HCT116 (cell line): ENCODE measurements around the gene STK36. TPM values are rescaled to one million over a fixed set of nuclear protein-coding genes. Genes with fewer than 3 reads are reported as not detected.
"Not testable (repeated sequence)": the region's sequence is repeated elsewhere in the genome, so short reads cannot be mapped to it uniquely, and the experiment has no call there.

ENCODE experiments used
- ATAC-seq: fragments of 200-7000 bp; cut with Tn5 transposase; 2 replicates; pipeline ENCODE4 v1.9.1; 2020; ENCODE audit warnings: mild to moderate bottlenecking, moderate library complexity
- BruUV-seq: library from RNA; stranded (reverse); fragments of 400-500 nt; replicated peaks from 2 replicates; lab custom pipeline; 2021; lab: Mats Ljungman, UMichigan
- CTCF ChIA-PET: fragments of 300-600 bp; sonication (Branson Sonifier 250); formaldehyde crosslinking; loops from one replicate; lab custom pipeline; 2021; ENCODE audit warnings: antibody characterized with exemption; lab: Charles Lee
- POLR2A ChIA-PET: fragments of 300-600, 350-600 bp; sonication (Branson Sonifier 250); formaldehyde crosslinking; loops from one replicate; lab custom pipeline; 2021; ENCODE audit warnings: antibody characterized with exemption; lab: Charles Lee
- RAD21 ChIA-PET, 2 experiments: fragments of 300-600 bp; sonication (Branson Sonifier 250); formaldehyde crosslinking; loops; one replicate each; lab custom pipeline; 2023; ENCODE audit warnings: low total read pairs in 2 of 2; ENCODE audit not compliant: uncharacterized antibody in 2 of 2, unreplicated experiment in 2 of 2, low non-redundant PET in 1 of 2; lab: Charles Lee
- DNase-seq: peaks from one replicate; pipeline ENCODE4 v3.0.0-alpha.2; 2010; ENCODE audit warnings: low read depth, low spot score
- H2AFZ ChIP-seq: fragments of 200-600 bp; shearing (Covaris generic), sonication (generic); 2 replicates; pipeline ENCODE4 v1.6.1; 2017; ENCODE audit warnings: low read depth, mixed run types, mixed read lengths, antibody characterized with exemption, low read length; ENCODE audit not compliant: poor library complexity, severe bottlenecking
- H3K27ac ChIP-seq: 2 replicates; pipeline ENCODE4 v1.5.1; 2012; ENCODE audit warnings: low read depth, low read length
- H3K27me3 ChIP-seq: fragments of 200-600 bp; sonication (generic); 2 replicates; pipeline ENCODE4 v1.6.1; 2016; ENCODE audit warnings: mixed run types, low read length, mixed read lengths; ENCODE audit not compliant: insufficient read depth
- H3K36me3 ChIP-seq, 2 experiments: fragments of 200-500 bp in 1 of 2; fragments of 200-600 bp in 1 of 2; sonication (Bioruptor generic) in 1 of 2; sonication (generic) in 1 of 2; 2 replicates each; pipeline versions ENCODE4 v1.5.1 to v1.6.1; 2014 to 2016; ENCODE audit warnings: low read length in 2 of 2, inconsistent platforms in 1 of 2, mixed read lengths in 1 of 2, mixed run types in 1 of 2; ENCODE audit not compliant: insufficient read depth in 2 of 2, control insufficient read depth in 1 of 2
- H3K4me1 ChIP-seq, 2 experiments: fragments of 200-600 bp in 1 of 2; sonication (generic) in 1 of 2; 2 replicates each; pipeline versions ENCODE4 v1.5.1 to v1.6.1; 2012 to 2017; ENCODE audit warnings: low read length in 2 of 2, inconsistent platforms in 1 of 2, mild to moderate bottlenecking in 1 of 2, mixed read lengths in 1 of 2, mixed run types in 1 of 2, moderate library complexity in 1 of 2; ENCODE audit not compliant: insufficient read depth in 2 of 2, control insufficient read depth in 1 of 2
- H3K4me2 ChIP-seq: fragments of 200-600 bp; sonication (generic); 2 replicates; pipeline ENCODE4 v1.6.1; 2017; ENCODE audit warnings: mixed run types, low read length, mixed read lengths
- H3K4me3 ChIP-seq, 2 experiments: fragments of 200-600 bp in 1 of 2; sonication (generic) in 1 of 2; replicated peaks in 1 of 2; 2 replicates each; pipeline ENCODE4 v1.5.1; 2011 to 2016; ENCODE audit warnings: low read length in 2 of 2, control low read depth in 1 of 2, low read depth in 1 of 2, mild to moderate bottlenecking in 1 of 2, mixed read lengths in 1 of 2, mixed run types in 1 of 2
- H3K79me2 ChIP-seq: fragments of 200-600 bp; sonication (generic); 2 replicates; pipeline ENCODE4 v1.6.1; 2017; ENCODE audit warnings: mild to moderate bottlenecking, mixed run types, low read length, moderate library complexity, mixed read lengths; ENCODE audit not compliant: insufficient read depth
- H3K9ac ChIP-seq: fragments of 200-600 bp; sonication (generic); 2 replicates; pipeline ENCODE4 v1.6.1; 2016; ENCODE audit warnings: low read length, mixed read lengths
- H3K9me2 ChIP-seq: fragments of 200-600 bp; sonication (generic), shearing (Covaris generic); 2 replicates; pipeline ENCODE4 v1.6.1; 2017; ENCODE audit warnings: mixed run types, mild to moderate bottlenecking, moderate library complexity; ENCODE audit not compliant: insufficient read depth
- H3K9me3 ChIP-seq, 2 experiments: fragments of 200-500 bp in 1 of 2; fragments of 200-600 bp in 1 of 2; sonication (Bioruptor generic) in 1 of 2; sonication (generic) in 1 of 2; 2 replicates each; pipeline ENCODE4 v1.6.1; 2014 to 2017; ENCODE audit warnings: low read length in 2 of 2, mixed read lengths in 2 of 2, inconsistent platforms in 1 of 2, low read depth in 1 of 2, mild to moderate bottlenecking in 1 of 2, mixed run types in 1 of 2, moderate library complexity in 1 of 2; ENCODE audit not compliant: control insufficient read depth in 1 of 2, insufficient read depth in 1 of 2
- H4K20me1 ChIP-seq: fragments of 200-600 bp; sonication (generic), shearing (Covaris generic); 2 replicates; pipeline ENCODE4 v1.6.1; 2017; ENCODE audit warnings: mixed run types, mild to moderate bottlenecking, moderate library complexity; ENCODE audit not compliant: insufficient read depth
- CBX3 ChIP-seq: IDR thresholded peaks from 2 replicates; pipeline ENCODE4 v1.6.1; 2012; ENCODE audit warnings: low read depth
- CTCF ChIP-seq, 3 experiments: fragments of 200-600 bp in 1 of 3; sonication (generic) in 1 of 3; IDR thresholded peaks in 2 of 3; conservative IDR thresholded peaks in 1 of 3; 2 replicates each; pipeline ENCODE4 v1.5.1; 2012 to 2017; ENCODE audit warnings: low read depth in 2 of 3, low read length in 2 of 3, antibody characterized with exemption in 1 of 3, borderline replicate concordance in 1 of 3, control low read depth in 1 of 3, mild to moderate bottlenecking in 1 of 3, mixed read lengths in 1 of 3, mixed run types in 1 of 3, moderate library complexity in 1 of 3; ENCODE audit not compliant: insufficient read depth in 1 of 3
- MAX ChIP-seq: IDR thresholded peaks from 2 replicates; pipeline ENCODE4 v1.6.1; 2012
- RAD21 ChIP-seq: IDR thresholded peaks from 2 replicates; pipeline ENCODE4 v1.6.1; 2012; ENCODE audit warnings: low read depth, mild to moderate bottlenecking
- SP1 ChIP-seq: IDR thresholded peaks from 2 replicates; pipeline ENCODE4 v1.6.1; 2012; ENCODE audit warnings: low read depth
- YY1 ChIP-seq: IDR thresholded peaks from 2 replicates; pipeline ENCODE4 v1.6.1; 2011; ENCODE audit warnings: low read length, low read depth, moderate library complexity, mild to moderate bottlenecking; ENCODE audit not compliant: insufficient replicate concordance; ENCODE audit errors: extremely low read depth
- intact Hi-C: fragments of 100-400 bp; cut with micrococcal nuclease; formaldehyde crosslinking; loops from 2 replicates; pipeline ENCODE4 v1.10.0; 2022
- total RNA-seq: library from RNA; stranded (reverse); gene quantifications from one replicate; pipeline ENCODE4 v1.2.1, GENCODE V29; 2021; ENCODE audit not compliant: unreplicated experiment

Gene STK36
- total RNA-seq, 1 experiment from 2014 or later = 45.5 TPM

GRCh38 chr2:218687400-218688060 is 15.6 kb downstream of the STK36 start:
- POLR2A ChIA-PET = interaction anchor here (1.0 kb wide), 1 partner anchor 160 kb away, joined by 3 read pairs; no protein-coding TSS in a partner anchor
- not testable (repeated sequence) for H3K4me3 ChIP-seq, H3K27me3 ChIP-seq, H3K27ac ChIP-seq, H4K20me1 ChIP-seq, H3K9me2 ChIP-seq, H3K4me2 ChIP-seq, H3K79me2 ChIP-seq, H3K4me1 ChIP-seq, H3K36me3 ChIP-seq, H3K9ac ChIP-seq, BruUV-seq, H3K9me3 ChIP-seq, H2AFZ ChIP-seq
- peak; percentile 100 for ATAC-seq
- peak; percentile 73 for DNase-seq
- CTCF ChIA-PET = interaction anchor here (0.8 to 2.3 kb wide), 15 partner anchors 9 to 902 kb away, joined by 3 to 41 read pairs (median 6); partner anchors contain the start of genes AAMP, BCS1L, PNKD and RNF25
- TF ChIP-seq CTCF (IDR thresholded peaks at IDR 0.05 in 2 of 3, conservative IDR thresholded peaks at IDR 0.05 in 1 of 3; ENCODE audit: borderline replicate concordance in 1 of 3, insufficient read depth in 1 of 3, low read depth in 2 of 3, low read length in 2 of 3) (peak; percentile 84 to 94 (median 90)), RAD21 (peak; percentile 81), SP1 (0 out of 2 replicates have a peak, but pooled peaks have one; percentile 25), MAX (peak; percentile 46; the same call in 1 of the 2 replicates), CBX3 (peak; percentile 21; the same call in 1 of the 2 replicates), YY1 (peak; percentile 30)
- intact Hi-C loops = loop anchor here (1.0 kb wide), 2 partner anchors 28 to 160 kb away; partner anchors contain the start of genes BCS1L and ZNF142
- RAD21 ChIA-PET = interaction anchor here (0.8 to 1.2 kb wide), 2 partner anchors 29 kb away, joined by 3 to 7 read pairs; partner anchors contain the start of genes BCS1L (in 1 of the 2) and ZNF142 (in 1 of the 2)
